Activated T-cell treated with anti-CD3 and anti-CD28 coated beads for 1 hour (primary cell): ENCODE measurements around the gene TBL1XR1.

Source experiments
- DNase-seq: peaks from one replicate; pipeline ENCODE4 v3.0.0-alpha.2; 2020; ENCODE audit warnings: low read depth

TBL1XR1 gene

DNA sequence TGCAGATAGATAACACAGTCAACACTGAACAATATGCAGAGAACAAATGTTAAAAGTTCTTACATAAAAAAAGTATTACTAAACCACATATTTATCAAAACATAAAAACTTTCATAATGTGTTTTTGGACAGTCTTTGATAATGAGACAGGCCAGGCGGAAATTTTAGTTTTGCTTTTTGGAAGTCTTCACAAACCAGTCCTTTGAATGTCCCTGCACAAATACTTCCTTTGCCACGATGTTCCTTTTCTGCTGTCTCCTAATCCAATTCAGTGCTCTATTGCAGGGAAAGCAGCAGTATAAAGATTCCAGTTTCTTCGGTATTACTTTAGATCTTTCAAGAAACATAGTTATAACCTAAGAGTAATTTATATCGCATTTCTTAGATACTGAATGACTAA is 135.9 kb downstream of the TBL1XR1 start:
- DNase-seq: no peak

DNA sequence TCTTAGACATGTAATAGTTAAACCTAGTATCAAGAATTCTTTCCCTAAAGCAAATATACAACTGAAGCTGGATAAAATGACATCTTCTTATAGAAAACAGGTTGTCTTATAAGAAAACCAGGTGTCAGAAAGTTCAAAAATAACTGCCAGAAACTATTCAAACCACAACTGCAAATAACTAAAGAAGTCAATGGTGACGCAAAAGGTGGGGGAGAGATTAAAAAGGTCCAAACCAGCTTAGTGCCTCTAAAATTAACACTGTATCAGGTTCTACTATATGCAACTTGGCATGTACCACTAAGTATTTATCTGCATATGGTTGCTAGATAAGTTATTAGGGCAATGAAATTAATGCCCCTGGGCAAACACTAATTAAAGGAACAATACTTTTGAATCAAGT is 136.8 kb downstream of the TBL1XR1 start:
- no peak for DNase-seq

DNA sequence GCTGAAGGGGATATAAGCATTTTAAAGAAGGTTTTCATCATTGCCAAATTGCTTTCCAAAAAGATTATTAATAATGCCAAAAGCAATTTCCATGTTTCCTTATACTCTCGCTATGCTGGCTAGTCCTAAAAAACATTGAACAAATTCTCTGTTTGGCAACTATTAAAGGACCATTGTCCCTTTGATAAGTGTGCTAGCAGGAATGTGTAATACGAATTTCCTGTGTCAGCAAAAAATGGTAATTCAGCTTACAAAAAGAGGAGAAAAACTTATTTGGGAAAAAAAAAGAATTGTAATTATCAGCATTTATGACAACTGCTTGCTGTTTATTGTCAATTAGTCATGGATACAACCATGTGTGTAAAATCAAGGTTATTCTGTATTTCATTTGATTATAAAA is 138.6 kb downstream of the TBL1XR1 start:
- no peak for DNase-seq

DNA sequence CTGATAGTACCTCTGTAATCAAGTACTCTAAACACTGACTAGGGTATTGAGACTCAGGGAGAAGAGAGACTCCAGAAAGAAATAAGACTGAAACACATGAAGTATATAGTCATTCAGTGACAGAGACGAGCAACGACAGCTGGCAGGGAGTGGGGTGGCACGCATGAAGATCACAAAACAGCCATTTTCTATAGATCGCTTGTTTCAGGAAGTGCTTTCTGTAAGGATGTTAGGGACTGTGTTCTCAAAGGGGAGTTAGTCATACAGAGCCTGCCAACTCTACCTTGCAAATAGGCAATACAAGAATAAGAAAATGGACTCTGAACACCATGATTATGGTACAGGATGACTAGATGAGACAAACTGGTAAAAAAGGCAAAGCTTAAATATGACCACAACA is 139.5 kb downstream of the TBL1XR1 start:
- DNase-seq: peak; percentile 2

DNA sequence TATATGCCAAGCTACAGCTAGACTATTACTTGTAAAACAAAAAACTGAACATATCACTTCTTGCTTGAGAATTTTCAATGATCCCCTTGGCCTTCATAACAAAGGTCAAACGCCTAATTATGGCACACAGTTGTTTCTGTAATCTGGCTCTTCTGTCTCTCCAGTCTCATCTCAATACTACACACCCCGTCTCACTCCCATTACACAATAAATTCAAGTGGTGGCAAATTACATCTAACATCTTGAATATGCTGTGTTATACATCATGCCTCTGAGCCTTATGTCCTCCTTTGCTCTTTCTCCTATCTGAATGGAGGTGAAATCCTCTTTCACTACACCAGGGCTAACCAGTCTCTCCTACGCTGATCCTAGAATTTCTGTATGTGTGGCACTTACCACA is 140.4 kb downstream of the TBL1XR1 start:
- no peak for DNase-seq

DNA sequence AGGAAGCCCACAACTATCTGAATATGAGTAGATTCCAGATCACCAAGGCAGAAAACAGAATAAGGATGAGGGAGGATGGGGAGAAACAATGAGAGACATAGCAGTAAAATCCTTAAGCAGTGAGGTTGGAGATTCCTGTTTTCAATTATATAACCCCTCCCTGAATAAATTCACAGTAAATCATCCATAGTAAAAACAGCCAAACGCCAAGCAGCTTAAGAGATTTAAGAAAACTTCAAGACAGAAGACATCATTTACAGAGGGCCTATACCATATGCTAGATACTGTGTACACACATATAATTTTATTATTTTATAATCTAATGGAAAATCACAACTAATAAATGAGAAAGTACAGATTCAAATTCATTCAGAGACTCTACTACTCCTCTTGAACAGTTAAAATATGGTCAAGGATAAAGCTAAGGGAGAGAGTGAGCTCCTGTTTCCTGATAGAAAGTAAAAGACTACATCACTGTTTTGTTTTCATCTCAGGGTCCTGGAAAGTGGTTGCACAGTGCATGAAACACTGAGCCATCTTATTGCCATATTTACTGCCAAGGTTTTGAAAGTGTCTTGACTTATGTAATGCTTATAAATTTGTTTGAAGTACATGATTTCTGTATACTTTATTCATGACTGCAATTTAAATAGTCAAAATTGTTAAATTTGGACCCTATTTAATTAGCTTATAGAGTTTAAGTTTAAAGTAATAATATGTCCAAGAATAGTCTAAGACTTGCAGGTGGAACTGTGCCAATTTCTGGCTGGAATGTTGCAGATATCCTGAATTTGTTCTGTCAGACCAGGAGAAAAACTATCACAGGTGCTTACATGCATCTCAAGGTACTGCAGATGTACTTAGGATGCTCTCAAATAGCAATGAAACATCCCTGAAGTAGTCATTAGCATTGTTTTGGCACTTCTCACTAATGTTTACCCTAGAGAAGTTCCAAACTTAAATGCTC is 141.4 kb downstream of the TBL1XR1 start:
- DNase-seq: no peak

DNA sequence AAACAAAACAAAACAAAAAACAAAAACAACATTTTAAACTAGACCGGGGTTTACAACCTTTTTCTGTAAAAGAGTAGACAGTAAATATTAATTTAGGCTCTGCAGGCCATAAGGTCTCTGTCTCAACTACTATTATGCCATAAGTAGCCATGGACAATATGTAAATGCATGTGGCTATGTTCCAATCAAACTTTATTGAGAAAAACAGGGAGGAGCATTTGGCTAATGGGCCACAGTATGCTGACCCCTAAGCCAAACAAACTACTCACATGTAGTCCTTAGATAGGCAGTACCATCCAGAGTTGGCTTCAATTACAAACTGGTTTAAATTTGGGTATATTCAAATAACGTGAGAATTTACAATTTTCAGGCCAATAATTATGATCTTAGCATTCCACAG is 144.2 kb downstream of the TBL1XR1 start:
- DNase-seq: no peak

DNA sequence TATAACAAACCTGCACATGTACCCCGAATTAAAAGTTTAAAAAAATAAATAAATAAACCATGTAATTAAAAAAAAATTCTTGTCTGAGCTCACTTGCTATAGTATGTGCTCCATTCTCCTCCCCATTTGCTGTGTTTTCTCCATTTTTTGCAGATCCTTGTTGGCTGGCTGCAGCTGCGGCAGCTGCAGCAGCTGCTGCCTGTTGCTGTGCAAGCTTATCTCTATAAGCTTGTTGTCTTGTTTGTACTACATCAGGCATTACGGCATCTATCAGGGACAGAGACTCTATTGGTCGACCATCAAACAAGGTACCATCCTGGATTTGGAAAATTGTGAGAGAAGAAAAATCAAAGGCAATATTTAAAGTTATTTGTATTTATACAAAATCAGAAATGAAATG is 145.9 kb downstream of the TBL1XR1 start:
- no peak for DNase-seq

DNA sequence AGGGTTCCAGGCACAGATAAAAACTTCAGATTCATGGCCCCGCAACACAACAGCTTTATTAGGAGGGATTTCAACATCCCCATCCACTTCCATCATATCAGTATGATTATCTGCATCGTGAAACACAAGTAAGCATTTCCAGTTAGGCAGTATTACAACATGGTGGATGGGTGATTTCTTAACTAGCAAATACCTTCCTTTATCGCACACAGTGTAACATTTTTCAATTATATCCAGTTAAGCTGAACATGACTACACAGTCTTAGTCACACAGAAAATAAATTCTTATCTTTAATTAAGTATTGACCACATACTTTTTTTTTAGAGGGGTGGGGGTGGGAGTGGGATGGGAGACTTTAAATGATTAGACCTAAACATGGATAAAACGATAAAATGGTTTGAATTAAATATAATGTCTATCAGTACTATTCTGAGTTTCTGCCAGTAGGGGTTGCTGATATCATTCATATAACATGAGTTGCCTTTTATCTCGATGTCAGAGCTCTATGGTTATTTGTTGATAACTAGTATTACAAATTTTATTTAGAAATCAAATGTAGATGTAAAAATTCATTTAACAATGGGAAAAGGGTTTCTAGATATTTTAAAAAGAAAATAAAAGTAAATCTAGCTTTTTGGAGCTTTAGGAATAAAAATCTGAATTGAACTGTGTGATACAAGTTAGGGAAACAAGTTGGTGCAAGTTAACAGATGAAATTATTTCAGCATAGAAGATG is 146.6 kb downstream of the TBL1XR1 start:
- no peak for DNase-seq

DNA sequence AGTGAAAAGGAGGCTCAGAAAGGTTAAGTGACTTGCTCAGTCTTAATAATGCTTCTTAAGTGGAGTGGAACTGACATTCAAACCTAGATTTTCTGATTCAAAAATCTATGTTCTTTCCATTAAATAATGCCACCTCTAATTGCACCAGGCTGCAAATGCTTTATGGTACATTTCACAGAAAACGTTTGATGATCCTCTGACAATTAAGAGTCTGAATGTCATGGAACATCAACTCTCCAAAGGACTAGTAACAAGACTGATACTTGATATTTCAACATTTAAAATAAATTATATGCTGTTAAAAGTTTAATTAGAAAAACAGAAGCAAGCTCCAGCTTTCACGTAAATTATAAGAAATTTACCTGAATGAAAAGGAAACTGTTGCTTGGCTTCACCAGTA is 151.5 kb downstream of the TBL1XR1 start:
- no peak for DNase-seq

DNA sequence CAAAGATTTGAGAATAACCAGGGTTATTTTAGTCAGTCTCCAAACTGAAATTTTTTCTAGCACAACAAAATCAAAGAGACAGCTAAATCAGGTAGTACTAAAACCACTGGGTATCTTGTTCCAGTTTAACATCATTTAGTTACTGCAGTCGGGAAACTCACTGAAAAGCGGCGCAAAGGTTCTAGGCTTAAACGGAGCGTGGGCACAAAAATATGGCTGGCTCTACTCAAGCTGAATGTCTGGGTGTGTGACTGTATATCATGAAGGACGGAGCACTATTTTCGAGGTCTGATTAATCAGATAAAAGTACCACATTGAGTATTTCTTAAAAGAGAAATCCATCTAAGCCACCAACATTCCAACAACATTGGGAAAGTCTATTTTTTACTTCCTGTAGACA is 152.1 kb downstream of the TBL1XR1 start:
- no peak for DNase-seq

DNA sequence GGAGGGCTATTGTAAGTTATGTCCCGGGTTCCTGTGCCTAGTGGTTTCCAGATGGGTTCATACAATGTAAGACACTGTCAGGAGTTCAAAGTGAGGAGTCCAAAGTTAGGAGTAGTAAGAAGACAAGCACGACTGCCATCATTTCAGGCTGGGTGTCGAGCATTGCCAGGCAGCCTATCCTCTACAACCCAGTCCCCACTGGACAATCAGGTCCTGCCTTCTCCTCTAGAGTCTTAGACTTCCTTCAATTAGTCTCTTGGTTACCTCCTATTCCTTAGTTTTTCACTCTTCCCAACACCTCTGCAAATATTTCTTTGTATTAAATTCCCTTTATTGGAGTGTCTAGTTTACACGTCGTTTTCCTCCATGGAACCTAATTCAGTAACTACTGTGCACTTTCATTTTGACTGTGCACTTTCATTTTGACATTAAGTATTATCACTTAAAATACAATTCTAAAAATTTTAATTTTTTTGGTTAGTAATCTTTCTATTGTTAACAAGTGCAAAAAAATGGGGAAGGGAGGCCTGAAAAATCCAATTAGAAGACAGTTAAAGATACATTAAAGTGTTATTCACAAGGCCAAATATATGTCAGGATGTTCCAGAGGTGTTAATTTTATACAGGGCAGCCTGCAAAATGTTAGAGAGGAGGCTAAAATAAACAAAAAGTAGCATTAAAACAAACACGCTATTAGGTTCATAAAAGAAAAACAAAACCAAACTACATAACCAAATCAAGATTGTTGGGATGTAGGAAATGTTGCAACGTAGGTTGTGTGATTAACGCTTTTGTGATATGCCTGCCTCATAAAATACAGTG is 155.3 kb downstream of the TBL1XR1 start:
- no peak for DNase-seq

DNA sequence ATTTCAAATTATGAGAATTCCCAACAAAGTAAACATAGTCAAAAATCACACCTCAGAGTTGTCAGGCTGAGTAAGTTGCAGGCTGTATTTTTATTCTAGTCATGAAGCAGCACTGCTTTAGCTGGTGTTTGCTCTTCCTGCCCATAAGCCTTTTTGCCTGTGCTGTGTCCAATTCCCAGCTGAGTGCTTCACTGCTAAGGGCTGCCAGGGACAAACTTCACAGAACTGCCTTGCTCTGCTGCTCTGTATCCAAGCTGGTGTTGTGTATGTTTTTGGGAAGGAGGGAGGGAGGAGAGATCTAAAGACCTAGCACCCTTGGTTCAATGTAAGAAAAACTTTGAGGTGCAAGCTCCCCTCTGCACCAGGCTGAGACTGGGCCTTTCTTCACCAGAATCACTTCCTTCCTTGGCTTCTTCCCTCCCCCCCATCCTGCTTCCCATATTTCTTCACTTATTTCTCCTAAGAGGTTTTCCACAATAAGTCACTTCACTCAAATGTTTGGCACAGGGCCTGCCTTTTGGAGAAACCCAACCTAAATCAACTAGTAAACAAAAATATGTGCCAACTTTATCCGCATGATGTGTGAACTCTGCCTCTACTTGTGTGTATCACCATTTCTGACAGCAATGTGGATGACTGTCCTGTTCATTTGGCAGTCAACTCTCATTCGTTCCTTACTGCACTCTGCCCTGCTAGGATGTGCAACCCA is 156.1 kb downstream of the TBL1XR1 start:
- no peak for DNase-seq

DNA sequence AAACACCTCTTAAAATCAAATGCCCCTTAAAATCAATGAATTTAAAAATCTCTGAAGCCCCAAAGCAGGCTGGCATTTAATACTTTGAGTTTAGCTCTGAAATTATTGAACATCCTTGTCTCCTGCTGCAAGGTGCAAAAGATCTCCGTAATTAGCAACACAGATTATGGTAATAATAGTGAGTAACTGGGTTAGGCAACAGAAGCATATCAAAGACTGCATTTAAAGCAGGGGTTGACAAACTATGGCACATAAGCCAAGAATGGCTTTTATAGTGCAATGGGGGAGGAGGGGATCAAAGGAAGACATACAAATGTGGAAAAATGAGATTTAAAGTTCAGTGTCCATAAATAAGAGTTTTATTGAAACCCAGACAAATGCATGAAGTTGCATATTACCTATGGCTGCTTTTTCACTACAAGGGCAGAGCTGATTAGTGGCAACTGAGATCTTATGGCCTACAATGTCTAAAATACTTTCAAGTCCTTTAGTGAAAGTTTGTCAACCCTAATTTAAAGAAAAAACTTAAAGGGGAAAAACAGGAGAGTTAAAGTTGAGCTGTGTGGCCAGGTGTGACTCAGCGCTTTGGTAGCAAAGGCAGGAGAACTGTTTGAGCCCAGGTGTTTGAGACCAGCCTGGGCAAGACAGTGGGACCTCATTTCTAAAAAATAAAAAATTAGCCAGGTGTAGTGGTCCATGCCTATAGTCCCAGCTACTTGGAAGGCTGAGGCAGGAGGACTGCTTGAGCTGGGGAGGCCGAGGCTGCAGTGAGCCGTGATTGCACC is 157.6 kb downstream of the TBL1XR1 start:
- no peak for DNase-seq

DNA sequence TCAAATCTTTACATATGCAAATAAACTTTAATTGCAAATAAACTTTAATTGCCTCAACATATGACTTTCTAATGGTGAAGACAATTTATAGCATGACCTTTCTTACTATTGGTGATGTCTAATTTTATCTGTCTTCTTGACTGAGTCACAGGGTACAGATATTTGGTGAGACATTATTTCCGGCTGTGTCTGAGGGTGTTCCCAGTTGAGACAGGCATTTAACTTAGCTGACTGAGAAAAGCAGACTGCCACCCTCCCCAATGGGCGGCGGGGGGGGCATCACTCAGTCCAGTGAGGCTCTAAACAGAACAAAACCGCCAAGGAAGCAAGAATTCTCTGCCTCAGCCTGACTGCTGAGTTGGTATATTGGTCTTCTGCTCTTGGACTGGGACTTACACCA is 160.0 kb downstream of the TBL1XR1 start:
- no peak for DNase-seq

DNA sequence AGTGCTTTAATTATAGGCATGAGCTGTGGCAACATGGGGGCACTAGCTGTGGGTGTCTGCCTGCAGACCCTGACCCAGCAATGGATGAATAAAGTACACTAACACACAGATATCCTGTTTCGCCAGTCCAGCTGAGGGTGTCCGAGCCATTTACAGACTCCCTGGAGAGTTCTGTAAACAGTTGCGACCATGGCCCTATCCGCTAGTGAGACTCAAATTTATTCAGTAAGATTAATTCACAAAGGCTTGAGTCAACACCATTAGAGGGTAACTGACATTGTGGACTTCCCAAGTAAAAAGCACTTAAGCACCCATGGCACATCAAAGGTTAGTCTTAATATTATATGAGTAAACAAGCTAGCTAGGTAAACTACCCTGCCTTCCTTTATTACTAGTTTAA is 161.6 kb downstream of the TBL1XR1 start:
- no peak for DNase-seq

DNA sequence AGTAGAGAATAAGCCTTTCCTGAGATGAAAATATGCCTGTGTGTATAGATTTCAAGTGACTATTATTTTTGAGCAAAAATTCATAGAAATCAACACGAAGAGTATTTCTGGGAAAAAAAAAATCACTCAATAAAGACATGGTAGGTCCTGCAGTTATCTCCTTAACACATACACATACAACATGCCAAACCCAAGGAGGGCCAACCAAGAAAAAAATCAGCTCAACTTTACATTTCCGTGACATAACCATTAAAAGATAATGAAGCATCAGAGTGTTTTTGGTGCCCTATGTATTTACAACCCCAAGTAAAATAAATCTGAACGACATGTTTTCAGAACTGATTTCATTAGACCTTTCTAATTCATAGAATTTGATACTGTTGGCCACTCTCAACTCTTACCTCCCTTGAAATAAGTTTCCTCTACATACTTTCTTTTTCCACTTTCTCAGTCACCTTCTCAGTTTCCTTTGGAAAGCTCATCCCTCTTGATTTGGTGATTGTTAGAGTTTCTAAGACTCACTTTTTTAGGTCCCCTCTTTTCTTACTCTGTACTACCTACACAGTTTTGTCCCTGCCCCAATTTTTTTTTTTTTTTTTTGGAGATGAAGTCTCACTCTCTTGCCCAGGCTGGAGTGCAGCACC is 162.3 kb downstream of the TBL1XR1 start:
- no peak for DNase-seq

DNA sequence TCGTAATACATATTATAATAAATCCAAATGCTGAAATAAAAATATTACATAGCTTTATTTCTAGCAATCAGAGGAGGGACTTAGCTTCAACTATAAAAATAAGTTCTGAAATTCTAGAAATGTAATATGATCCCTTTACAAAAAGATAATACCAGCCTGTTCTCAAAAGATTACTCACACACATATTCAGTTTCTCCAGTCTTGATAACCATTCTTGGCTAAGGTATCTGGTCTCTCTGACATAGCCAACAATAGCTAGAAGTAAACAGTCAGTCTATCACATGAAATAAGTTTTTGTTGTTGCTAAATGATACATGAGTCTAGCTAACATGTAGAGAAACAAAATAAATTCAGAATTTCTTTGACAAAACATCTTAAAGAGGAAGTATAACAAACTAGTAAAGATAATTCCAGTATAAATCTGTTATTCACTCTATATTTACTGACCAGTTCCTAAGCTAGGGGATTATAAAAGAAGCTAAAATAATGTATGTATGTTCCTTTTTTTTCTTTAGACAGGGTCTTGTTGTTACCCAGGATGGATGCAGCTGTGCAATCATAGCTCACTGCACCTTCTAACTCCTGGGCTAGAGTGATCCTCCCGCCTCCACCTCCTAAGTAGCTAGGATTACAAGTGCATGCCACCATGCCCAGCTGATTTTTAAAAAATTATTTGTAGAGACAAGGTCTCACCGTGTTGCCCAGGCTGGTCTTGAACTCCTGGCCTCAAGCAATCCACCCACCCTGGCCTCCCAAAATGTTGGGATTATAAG is 170.6 kb downstream of the TBL1XR1 start:
- DNase-seq: no peak

DNA sequence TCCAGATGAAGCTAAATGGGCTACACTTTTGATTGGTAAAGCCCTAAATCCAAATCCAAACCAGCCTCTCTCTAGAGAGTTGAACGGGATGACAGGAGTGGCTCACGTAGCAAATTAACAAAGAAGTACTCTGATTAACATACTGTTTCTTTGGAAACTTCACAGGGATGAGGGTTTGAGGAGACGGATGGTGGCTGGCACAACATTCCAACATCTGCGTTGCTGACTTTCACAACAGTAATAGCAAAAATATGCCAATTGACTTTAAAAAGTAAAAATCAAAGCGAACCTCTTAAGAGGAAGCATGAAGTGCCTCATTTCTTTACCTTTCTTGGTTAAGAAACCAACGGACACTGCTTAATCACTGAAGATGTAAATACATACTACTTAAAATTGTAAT is 181.4 kb downstream of the TBL1XR1 start:
- no peak for DNase-seq
